Measurements from ENCODE around the gene TIMM50. TPM values are rescaled to one million over a fixed set of nuclear protein-coding genes. Genes with fewer than 3 reads are reported as not detected.

Gene TIMM50
- total and polyA plus RNA-seq, 7 donors = 70.5 to 189 (median 86.1) TPM

DNA sequence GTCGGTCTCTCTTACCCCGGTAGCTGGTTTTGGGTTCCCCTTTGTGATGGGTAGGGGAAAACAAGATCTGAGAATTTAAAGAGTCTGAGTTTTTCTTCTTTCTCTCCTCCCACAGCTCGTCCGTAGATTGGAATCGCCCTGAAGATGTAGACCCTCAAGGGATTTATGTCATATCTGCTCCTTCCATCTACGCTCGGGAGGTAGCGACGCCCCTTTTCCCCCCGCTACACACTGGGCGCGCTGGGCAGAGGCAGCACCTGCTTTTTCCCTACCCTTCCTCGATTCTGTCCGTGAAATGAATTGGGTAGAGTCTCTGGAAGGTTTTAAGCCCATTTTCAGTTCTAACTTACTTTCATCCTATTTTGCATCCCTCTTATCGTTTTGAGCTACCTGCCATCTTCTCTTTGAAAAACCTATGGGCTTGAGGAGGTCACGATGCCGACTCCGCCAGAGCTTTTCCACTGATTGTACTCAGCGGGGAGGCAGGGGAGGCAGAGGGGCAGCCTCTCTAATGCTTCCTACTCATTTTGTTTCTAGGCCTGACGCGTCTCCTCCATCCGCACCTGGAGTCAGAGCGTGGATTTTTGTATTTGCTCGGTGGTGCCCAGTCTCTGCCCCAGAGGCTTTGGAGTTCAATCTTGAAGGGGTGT lies 27.2 kb downstream of the TIMM50 start:
- DNase-seq (no peak), ATAC-seq (no peak)
- intact Hi-C loops (cut with DNase I) = no loop called here
- Histone ChIP-seq H3K27me3 (ENCODE audit: insufficient read depth in 3 of 3, low read length in 2 of 3) (peaks cover 0 to 97% (median 33%) of the 10 kb centered on the region in 3 donors), H3K36me3 (ENCODE audit: insufficient read depth in 1 of 2, low read depth in 1 of 2) (no peaks in the 10 kb centered on the region), H3K4me1 (no peaks in the 10 kb centered on the region), H3K9me3 (no peaks in the 10 kb centered on the region), H3K4me3 (peak overlapping the region; percentile 58), H3K27ac (no peak overlapping the region)
- TF ChIP-seq, protein P1, sequence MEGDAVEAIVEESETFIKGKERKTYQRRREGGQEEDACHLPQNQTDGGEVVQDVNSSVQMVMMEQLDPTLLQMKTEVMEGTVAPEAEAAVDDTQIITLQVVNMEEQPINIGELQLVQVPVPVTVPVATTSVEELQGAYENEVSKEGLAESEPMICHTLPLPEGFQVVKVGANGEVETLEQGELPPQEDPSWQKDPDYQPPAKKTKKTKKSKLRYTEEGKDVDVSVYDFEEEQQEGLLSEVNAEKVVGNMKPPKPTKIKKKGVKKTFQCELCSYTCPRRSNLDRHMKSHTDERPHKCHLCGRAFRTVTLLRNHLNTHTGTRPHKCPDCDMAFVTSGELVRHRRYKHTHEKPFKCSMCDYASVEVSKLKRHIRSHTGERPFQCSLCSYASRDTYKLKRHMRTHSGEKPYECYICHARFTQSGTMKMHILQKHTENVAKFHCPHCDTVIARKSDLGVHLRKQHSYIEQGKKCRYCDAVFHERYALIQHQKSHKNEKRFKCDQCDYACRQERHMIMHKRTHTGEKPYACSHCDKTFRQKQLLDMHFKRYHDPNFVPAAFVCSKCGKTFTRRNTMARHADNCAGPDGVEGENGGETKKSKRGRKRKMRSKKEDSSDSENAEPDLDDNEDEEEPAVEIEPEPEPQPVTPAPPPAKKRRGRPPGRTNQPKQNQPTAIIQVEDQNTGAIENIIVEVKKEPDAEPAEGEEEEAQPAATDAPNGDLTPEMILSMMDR (IDR thresholded peaks at IDR 0.05) = no peak
- 24 to 32% (median 27%) methylated on average over 24 of the region's 24 CpGs for WGBS, 3 donors

DNA sequence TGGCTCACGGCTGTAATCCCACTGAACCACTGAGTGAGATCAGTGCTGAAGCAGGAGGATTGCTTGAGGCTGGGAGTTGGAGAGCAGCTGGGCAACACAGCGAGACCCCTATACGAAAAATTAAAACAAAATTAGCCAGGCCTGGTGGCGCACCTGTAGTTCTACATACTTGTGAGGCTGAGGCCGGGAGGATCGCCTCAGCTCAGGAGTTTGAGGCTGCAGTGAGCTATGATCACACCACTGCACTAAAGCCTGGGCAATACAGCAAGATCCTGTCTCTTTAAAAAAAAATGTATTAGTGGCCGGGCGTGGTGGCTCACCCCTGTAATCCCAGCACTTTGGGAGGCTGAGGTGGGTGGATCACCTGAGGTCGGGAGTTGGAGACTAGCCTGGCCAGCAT lies 28.0 kb downstream of the TIMM50 start:
- DNase-seq (no peak), ATAC-seq (no peak)
- Histone ChIP-seq H3K27ac (no peak overlapping the region), H3K27me3 (ENCODE audit: insufficient read depth in 3 of 3, low read length in 2 of 3) (peaks cover 0 to 94% (median 33%) of the 10 kb centered on the region in 3 donors), H3K4me1 (no peaks in the 10 kb centered on the region), H3K9me3 (no peaks in the 10 kb centered on the region), H3K36me3 (ENCODE audit: insufficient read depth in 1 of 2, low read depth in 1 of 2) (no peaks in the 10 kb centered on the region), H3K4me3 (no peak overlapping the region)
- TF ChIP-seq, protein P1 (IDR thresholded peaks at IDR 0.05) = no peak
- 80 to 89% (median 80%) methylated on average over 9 of the region's 9 CpGs for WGBS, 3 donors
- intact Hi-C loops (cut with DNase I) = no loop called here

DNA sequence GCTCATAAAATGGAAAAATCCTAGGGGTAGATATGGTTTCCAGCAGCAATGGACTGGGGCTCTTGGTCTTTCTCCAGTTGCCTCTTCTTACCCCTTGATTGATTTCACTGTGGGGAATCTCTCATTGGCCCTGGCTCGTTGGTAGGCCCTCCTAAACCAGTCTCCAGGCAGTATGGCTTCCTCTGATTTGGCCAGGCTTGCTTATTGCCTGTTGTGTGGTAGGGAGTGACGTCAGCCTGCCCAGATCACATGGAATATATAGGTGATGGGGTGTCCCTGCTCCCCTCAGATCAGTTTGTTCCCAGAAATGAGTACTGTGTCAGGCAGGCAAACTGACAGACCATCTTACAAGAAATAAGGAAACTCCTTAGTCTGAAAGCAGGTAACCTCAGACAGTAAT lies 28.6 kb downstream of the TIMM50 start:
- Histone ChIP-seq H3K36me3 (ENCODE audit: insufficient read depth in 1 of 2, low read depth in 1 of 2) (no peaks in the 10 kb centered on the region), H3K4me1 (no peaks in the 10 kb centered on the region), H3K9me3 (no peaks in the 10 kb centered on the region), H3K27ac (no peak overlapping the region), H3K27me3 (ENCODE audit: insufficient read depth in 3 of 3, low read length in 2 of 3) (peaks cover 0 to 94% (median 30%) of the 10 kb centered on the region in 3 donors), H3K4me3 (no peak overlapping the region)
- WGBS, 3 donors = 45 to 56% (median 46%) methylated on average over 2 of the region's 2 CpGs
- TF ChIP-seq, protein P1 (IDR thresholded peaks at IDR 0.05) = no peak
- ATAC-seq (no peak), DNase-seq (no peak)
- intact Hi-C loops (cut with DNase I) = no loop called here

DNA sequence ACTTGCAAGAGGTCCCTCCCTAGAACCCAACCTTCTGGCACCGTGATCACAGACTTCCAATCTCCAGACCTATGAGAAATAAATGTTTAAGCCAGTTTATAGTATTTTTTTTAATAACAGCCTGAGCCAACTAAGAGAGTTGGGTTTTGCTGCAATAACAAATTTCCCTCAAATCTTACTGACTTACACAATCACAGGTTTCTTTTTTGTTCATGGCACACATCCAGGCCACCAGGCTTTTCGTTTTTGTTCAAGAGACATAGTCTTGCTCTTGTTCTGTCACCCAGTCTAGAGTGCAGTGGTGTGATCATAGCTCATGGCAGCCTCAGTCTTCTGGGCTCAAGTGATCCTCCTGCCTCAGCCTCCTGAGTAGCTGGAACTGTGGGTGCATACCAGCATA lies 32.4 kb downstream of the TIMM50 start:
- TF ChIP-seq, protein P1 (IDR thresholded peaks at IDR 0.05) = no peak
- ATAC-seq (no peak), DNase-seq (no peak)
- H3K27ac ChIP-seq = no peak overlapping the region
- peaks cover 9% of the 10 kb centered on the region for H3K4me1 ChIP-seq
- H3K9me3 ChIP-seq = no peaks in the 10 kb centered on the region
- no peaks in the 10 kb centered on the region for H3K36me3 ChIP-seq (ENCODE audit: insufficient read depth in 1 of 2, low read depth in 1 of 2)
- WGBS, 3 donors = 41 to 54% (median 50%) methylated on average over 2 of the region's 2 CpGs
- H3K27me3 ChIP-seq (ENCODE audit: insufficient read depth in 3 of 3, low read length in 2 of 3) = peaks cover 0 to 91% (median 33%) of the 10 kb centered on the region in 3 donors
- H3K4me3 ChIP-seq = no peak overlapping the region
- intact Hi-C loops (cut with DNase I) = no loop called here
